Femur (tissue), 1 donor: ENCODE results near the gene PLK2.
A peak's percentile ranks its signal among the peaks of the same experiment; 100 is the strongest.

ENCODE experiments used
- DNase-seq: peaks from one replicate; pipeline ENCODE4 v3.0.0-alpha.2; 2017

The PLK2 gene

DNA sequence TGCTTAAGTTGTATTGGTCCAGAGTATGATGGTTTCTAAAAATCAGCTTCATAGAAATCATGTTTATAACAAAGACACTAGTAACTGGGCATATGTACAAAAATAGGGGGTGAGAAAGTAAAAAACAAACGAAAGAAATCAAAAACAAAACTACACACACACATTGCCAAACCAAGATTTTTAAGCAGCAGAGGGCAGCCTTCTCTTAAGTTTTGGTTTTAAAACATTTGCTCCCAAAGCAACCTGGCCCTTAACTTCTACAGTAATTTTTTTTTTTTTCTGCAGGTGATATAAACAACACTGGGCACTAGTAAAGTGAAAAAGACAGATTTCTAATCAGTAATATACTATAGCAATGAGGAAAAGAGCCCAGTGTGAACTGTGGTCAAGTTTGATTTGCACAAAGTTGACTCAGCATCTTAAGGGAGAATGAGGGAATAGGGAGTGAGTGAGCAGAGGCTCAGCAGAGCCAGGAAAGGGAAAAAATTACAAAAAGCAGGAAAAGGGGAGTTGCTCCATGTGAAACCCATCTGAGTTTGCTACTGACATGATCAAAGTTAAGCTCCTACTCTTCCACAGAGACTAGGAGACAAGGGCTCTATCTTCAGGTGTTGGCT lies 18.0 kb upstream of the PLK2 start:
- DNase-seq = no peak

DNA sequence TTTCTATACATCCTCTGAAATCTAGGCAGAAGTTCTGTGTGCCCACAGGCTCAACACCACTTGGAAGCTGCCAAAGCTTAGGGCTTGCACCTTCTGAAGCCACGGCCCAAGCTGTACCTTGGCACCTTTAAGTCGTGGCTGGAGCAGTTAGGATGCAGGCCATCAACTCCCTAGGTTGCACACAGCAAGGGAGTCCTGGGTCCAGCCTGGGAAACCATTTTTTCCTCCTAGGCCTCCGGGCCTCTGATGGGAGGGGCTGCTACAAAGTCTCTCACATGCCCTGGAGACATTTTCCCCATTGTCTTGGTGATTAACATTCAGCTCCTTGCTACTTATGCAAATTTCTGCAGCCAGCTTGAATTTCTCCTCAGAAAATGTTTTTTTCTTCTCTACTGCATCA lies 15.5 kb upstream of the PLK2 start:
- no peak for DNase-seq

DNA sequence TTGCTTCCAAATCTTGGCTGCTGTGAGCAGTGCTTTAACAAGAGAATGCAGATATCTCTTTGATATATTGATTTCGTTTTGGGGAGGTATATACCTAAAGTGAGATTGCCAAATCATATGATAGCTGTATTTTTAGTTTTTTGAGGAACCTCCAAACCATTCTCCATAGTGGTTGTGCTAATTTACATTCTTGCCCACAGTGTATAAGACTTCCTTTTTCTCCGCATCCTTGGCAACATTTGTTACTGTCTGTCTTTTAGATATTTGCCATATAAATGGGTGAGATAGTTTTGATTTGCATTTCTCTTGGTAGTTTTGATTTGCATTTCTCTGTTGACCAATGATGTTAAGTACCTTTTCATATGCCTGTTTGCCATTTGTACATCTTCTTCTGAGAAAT lies 10.0 kb upstream of the PLK2 start:
- no peak for DNase-seq

DNA sequence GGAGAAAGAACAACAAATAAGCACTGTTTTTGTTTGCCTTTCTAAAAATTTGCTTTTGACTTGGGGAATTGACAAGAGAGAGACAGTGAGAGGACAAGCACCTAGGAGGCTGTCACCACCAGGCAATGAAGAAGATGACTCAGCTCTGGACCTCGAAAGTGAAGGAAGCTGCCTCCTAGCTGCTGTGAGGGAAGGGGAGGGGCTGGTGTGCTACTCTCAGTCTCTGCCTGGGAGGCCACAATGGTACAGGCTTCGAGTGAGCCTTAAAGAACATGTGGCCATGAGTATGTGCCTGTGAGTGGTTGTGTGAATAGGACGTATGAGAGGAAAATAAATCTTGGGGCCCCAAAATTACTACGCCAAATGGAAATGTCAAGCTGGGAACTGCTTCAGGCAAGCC lies 7.1 kb upstream of the PLK2 start:
- DNase-seq = no peak

DNA sequence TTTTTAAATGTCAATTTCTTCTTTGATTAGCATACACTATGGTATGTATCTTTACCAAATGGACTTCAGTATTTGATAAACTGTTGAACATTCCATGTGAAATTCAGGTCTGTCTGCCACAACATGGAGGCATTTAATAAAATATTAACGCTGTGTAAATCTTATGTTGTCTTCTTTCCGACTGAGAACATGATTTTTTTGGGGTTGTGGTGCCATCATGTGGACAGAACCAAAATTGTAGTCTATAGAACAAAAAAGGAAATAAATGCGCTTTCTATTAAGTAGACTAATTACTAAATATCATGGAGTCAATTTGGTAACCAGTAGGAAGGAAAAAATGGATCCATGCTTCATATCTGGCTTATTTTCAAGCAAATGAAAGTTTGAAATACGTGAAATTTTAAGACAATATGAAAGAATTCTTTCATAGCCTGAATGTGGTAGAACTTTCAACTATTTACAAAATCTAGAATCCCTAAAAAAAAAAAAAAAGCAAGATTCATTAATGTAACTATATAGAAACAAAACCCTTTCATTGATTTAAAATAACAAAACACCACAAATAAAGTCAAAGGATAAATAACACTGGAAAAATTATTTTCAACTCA lies 2.8 kb upstream of the PLK2 start:
- peak; percentile 43 for DNase-seq

DNA sequence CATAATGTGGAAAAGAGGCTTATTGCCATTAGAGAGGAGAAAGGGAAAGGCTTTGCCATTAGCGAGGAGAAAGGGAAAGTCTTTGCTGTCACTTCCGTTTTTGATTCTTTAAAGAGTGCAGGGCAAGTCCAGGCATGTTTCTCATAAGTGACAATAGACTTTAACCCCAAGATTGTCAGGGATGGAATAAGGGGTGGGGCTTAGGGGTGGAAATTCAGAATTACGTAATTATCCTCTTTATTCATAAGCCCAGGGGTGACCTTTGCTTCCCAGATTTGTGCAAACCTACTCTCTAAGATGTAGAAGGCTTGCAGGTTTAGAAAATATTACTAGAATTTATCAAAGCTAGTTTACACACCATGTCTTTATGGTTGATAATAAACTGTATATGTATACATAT lies 2.3 kb upstream of the PLK2 start:
- no peak for DNase-seq

DNA sequence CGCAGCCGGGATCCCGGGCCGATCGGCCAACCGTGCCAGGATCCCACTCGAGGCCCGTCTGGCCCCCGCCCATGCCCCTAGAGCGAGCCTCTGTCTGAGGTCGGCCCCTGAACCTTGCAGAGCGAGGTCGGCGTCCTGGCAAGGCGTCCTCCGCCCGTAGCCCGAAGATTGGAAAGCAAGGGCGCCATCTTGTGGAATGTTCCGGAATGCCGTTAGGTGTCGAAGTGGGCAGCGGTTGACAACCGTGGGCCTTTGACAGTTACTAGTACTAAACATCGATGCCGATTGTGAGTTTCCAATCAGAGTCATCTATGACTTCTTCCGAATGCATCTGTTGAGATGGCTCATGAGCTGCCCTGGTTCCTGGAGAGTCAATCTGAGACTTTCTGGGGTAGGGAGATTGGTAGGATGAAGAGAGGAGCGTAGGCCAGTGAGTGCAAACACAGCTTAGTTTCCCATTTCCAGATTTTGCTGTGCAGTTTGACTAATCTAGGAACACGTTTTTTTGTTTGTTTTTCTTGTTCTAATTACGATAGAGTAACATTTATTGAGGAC lies 923 bp upstream of the PLK2 start:
- peak; percentile 94 for DNase-seq

DNA sequence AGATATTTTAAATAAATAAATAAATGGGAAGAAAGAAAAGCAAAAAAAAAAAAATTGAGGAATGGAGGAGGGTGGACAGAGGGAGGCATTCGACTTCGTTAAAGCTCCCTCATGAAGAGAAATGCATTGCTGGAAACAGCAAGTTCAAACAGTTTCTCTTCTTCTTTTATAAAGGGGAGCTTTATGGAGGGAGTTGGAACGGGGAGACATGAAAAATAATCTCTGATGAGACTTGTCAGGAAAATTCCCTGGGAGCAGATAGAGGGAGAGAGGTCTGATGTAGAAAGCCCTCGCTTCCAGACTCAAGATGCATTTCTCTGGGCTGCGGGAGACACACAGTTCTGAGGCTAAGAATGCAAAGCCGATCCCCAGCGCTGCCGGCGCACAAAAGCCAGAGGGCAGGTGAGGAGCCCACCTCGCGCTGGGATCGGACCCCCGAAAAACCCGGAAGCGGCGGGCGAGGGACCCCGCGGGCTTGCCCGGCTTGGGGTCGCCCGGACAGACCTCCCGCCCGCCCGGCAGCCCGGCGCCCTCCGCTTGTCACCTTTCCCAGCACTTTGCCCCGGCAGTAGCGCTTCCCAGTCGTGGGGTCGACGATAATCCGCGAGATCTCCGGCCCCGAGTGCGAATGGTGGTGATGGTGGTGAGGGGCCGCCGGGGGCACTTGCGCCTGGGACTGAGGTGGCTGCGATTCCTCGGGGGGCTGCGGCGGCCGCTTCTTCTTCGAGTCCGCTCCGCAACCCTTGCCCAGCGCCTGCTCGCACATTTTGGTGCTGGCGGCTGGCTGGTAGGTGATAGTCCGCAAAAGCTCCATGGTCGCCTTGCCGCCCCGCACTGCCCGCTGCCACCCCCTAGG lies 512 bp downstream of the PLK2 start:
- peak; percentile 62 for DNase-seq

DNA sequence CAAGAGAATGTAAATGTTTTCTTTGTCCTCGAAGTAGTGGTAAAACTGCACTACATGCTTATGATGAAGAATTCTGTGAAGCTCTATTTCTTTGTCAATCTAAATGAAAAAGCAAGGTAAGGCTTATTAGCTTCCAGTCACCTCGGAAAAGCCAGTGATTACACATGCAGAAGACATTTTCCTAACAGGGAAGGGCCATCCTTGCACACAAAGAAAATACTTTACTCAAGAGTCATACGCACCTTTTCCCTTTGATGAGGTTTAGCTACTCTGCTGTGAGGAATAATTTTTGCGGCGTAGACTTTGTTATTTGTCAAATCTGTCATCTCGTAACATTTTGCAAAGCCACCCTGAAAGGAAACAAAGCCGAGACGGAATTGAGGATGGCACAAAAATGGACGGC lies 1.1 kb downstream of the PLK2 start:
- no peak for DNase-seq

DNA sequence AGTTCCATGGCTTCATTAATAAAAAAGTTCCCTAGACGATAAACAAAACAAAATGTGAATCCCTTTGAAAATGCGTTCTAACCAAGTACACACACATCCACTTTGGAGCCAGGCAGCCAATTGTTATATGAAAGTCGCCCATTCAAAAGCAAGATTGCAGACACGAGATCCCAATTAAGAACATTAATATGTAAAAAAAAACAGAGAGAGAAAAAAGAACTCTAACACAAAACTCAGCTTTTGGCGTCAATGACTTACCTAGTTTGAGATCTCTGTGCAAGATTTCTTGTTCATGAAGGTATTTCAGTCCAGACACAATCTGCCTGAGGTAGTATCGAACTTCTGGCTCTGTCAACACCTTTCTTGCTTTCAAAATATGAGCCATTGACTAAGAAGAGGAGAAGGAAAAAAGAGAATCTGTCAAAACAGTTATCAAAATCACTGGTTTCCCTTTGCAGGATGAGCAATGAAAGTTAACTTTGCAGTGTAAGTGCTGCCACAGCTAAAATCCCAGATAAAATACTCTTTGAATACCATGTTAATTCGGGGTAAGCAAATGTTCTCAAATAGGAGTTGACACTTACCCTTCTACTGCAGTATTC lies 1.6 kb downstream of the PLK2 start:
- no peak for DNase-seq

DNA sequence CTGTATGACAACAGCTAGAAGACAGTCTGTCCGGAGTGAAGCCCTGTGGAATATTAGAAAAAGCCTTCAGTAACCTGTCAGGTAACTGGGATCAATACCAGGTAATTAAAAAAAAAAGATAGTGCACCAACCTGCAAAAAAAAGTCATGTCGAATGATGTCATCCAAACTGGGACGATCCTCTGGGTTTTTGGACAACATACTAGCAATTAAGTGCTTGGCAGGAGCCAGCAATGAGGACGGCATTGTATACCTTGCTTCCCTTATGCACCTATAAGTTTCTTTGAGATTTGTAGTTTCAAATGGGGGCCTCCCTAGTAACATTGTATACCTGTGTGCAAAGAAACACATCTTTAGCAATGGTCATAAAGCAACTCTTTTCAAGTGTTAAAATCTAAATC lies 2.8 kb downstream of the PLK2 start:
- no peak for DNase-seq

DNA sequence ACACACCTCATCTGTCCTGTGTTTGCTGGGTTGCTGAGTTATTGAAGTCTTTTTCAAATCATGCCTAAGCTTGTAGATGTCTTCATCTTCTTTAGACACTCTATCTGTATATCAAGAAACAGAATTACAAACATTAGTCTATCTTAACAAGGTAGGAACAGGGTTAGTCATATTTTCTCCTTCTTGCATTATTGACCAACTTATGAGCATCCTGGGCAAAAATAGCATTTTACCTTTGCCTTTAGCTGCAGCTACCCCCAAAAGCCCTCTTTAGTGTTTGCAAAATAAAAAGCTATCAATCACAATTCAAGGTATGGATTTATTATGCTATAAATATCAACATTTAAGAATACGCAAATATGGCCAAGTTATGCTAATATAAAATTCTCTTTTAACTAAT lies 3.4 kb downstream of the PLK2 start:
- no peak for DNase-seq

DNA sequence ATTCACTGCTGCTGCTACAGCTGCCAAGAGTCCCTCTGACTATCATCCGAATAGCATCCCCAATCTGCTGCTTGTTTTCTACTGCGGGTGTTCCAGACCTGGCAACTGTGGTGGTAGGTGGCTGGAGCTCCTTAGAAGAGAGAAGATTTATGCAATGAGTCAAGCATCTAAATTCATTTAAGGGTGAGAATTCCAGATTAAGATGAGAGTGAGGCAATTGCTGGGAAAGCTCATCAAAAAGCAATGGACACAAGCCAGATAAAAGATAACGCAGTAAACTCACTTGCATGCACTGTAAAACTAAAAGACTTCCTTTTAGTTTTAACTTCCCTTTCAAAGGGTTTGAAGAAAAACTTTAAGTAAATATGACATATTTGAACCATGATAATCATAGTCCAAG lies 3.9 kb downstream of the PLK2 start:
- no peak for DNase-seq

DNA sequence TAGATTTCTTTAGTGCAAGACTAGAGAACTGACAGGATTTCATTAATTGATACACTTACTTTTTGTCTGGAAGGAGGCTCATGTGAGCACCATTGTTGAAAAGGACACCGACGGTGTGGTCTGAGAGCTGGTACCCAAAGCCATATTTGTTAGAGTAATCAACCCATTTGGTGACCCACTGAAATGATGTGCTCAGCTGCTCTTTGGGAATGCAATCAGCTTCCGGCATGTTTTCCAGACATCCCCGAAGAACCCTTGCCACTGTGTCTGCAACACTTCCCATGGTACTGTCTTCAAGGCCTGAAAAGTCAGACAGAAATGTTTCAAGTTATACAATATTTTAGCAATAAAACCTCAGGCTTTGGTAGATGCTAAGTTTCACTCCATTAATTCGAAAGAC lies 4.4 kb downstream of the PLK2 start:
- DNase-seq = no peak

DNA sequence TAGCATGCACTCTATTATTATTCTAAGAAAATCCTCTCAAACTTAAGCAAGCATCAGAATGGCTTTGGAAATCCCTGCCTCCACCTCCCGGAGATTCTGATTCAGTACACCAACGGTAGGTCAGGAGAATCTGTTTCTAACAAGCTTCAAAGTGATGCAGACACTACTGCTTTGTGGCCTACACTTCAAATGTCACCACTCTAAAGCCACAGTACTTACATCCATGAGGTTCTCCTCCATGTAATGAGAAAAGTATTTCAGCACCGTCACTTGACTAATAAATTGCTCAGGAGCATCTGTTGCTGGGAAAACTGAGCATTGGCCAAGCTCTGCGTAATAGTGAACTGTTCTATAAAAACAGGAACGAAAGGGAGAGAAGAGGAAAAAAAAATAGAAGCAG lies 4.8 kb downstream of the PLK2 start:
- no peak for DNase-seq

DNA sequence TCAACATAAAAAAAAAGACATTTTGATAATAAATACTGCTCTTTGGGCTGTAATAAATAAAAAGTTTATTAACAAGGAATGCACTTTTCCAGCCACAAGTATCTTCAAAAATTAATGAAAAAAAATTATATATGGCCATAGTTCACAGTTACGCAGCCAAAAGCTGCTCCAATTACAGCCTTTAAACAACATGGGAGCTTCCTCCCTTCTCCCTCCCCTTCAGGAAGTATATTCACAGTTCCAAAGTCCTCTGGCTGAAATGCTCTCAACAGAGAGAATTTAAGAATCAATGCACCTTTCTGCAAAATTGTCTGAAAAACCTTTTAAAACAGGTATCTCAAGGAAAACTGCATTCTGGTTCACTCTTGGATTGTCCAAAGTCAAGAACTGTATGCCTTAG lies 5.9 kb downstream of the PLK2 start:
- DNase-seq = no peak

DNA sequence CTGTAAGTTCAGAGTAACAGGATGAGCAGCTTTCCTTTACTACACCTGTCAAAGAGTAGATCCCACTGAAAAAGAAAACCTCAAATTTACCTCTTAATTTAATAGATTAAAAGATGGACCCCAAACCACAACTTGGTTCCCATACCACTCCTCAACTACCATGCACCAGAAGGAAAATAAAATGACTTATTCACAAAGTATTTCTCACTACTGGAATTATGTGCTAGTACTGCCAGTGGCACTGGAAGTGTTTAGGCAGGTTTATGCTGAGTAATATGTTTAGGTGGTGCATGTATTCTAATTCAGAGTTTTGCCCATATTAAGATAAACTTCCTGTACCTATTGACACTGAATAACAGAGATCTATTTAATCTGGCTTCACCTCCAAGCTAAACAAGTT lies 6.6 kb downstream of the PLK2 start:
- DNase-seq = no peak

DNA sequence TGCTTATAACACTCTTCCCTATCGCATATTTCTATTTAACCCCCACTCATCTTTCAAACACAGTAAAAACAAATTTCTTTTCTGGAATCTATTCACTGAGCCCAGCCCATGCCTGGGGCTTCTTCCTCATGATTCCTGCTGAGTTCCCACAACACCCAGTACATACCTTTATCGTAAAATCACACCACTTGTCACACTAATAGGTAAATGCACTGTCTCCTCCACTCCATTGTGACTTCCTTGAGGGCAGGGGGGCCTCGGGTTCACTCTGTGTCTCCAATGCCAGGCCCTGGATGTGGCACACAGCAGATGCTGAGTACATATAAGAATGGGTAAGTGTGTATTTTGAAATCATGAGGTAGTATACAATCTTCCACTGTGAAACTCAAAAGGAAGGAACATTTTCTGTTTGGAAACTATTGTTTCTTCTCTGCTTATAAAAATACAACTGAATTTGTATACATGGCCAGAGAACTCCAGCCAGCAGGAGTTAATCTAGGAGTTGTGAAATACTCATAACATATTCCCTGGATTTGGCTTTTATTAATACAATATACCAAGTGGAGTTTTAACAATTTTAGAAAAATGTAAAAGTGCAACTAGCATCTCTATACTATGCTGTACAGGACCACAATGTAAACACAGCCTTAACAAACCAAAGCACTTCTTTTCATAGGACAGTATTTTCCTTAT lies 7.2 kb downstream of the PLK2 start:
- DNase-seq = no peak

DNA sequence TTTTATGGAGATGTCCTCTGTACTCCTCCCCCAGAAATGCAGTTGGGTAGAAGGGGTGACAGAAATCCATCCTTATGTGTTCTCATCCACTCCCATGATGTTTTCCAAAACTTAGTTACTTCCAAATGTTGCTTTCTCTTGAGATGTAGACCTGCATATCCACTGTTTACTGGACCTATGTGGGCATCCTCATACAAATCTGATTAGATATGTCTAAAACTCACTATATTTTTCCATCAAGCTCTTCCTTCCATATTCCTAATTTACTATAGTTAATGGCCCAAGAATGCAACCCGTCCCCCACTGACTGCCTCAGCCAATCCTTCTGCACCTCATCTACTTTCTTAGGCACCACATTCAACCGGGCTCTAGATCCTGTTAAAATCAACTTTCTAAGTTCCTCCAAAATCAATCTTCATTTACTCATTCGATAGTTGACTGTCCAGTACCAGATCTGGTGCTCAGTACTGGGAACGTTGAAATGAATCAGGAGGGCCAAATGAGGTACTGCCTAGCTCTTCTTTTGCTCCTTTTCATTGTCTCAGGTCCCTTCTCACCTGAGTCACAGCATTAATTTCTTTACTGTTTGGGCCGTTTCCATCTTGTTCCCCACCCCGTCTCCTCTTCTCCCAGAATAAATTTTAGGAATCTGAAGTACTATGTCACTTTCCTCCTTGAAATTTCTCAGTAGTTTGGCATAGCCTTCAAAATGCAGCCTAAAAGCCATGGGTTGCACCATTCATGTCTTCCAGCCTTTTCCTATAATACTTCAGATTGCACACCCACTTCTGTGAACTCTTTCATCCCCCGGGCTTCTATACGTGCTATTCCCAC lies 7.9 kb downstream of the PLK2 start:
- DNase-seq = no peak

DNA sequence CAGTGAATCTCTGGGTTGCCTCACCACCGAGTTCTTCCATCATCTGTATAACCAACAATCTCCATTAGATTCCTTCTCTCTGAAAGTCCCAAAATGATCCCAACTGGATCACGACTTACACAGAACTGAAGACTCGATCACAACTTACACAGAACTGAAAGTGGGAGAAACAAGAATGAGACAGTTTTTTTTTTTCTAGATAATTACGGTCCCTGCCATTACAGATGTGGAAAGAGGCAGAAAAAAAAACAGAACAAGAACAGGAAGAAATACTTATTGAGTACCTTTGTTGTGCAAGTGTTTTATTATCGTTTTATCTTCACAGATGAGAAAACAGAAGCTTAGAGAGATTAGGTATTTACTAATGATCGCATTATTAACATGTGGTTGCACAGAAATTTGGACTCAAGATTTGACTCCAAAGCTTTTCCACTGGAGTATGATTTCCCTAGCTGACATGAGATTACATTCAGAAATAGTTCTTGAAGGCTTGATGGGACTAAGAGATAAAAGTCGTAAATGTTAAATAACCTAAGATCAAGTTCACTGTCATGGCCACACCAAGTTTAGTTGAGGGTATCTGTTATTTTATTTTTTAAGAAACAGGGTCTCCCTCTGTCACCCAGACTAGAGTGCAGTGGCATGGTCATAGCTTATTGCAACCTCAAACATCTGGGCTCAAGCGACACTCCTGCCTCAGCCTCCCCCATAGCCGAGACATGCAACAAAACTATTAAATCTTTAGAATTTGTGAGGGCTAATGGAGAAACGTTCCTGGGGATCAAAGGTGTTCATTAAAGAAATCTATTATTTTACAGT lies 8.9 kb downstream of the PLK2 start:
- no peak for DNase-seq

DNA sequence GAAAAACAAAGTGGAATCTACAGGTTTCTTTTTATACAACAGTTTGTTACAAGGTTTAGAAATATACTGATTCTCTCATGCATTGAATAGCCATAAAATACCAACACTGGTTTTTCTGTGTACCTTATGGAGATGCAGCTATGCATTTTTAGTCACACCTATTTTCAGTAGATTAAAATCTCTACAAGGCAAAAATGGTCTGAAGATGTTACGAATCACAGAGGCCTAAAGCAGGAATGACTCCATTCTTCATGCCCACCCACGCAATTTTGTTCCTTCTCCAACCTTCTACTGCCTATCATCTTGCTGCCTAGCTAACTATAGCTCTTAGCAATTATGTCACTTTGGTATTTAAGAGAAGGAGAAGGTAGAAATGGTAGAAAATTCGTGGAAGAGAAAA lies 9.9 kb downstream of the PLK2 start:
- no peak for DNase-seq
